ENCODE results near the gene ABCC8. TPM values are rescaled to one million over a fixed set of nuclear protein-coding genes. Genes with fewer than 3 reads are reported as not detected.

Gene ABCC8
- total and polyA plus RNA-seq, 2 donors (not counting 1 experiment from before 2014, with no cell fraction given), result 0.03 to 0.17 TPM

DNA sequence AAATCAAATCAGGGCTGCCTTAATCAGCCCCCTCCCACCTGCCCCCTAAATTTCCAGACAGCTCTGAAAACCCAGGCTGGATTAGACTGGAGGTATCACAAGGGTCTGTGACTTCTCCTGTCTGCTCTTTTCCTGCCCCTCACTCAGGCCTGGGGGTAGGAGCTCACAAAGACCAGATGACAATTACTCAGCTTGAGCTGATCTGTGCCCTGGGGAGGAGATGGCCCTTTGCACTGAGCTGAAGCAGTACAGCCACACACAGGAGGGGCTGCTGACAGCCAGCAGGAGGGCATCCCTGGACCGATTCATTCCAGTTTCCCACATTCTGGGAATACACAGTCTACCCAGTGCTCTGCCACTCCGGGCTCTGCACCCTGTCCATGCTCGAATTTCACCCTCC is 4.2 kb downstream of the ABCC8 start:
- intact Hi-C loops (cut with micrococcal nuclease), result no loop called here
- Mint-ChIP-seq H3K9me3 (ENCODE audit: insufficient read depth) (no peaks in the 10 kb centered on the region), H3K4me3 (no peak overlapping the region), H3K4me1 (no peaks in the 10 kb centered on the region), H3K27ac (no peak overlapping the region), H3K27me3 (peaks cover 35% of the 10 kb centered on the region)
- Histone ChIP-seq H3K27ac (ENCODE audit: low read length in 2 of 2) (no peak overlapping the region), H3K4me1 (ENCODE audit: control insufficient read depth in 2 of 2, insufficient read depth in 2 of 2, low read length in 2 of 2) (no peaks in the 10 kb centered on the region), H2AFZ (ENCODE audit: insufficient read depth, low read depth, low read length, poor library complexity, severe bottlenecking) (no peak overlapping the region), H3K9me3 (ENCODE audit: control extremely low read depth in 1 of 3, control insufficient read depth in 2 of 3, insufficient read depth in 1 of 3, low read length in 2 of 3) (no peaks in the 10 kb centered on the region), H3K36me3 (replicated peaks in 1 of 2; ENCODE audit: control extremely low read depth in 1 of 2, control insufficient read depth in 1 of 2, extremely low read depth in 1 of 2, insufficient read depth in 2 of 2, low read length in 1 of 2) (no peaks in the 10 kb centered on the region), H3K27me3 (replicated peaks in 1 of 4; ENCODE audit: control extremely low read depth in 1 of 4, control insufficient read depth in 3 of 4, insufficient read depth in 4 of 4, low read length in 3 of 4) (peaks cover 0 to 34% (median 5%) of the 10 kb centered on the region in 4 experiments), H4K20me1 (ENCODE audit: control insufficient read depth, insufficient read depth, low read length, poor library complexity, severe bottlenecking) (no peaks in the 10 kb centered on the region), H3K4me3 (ENCODE audit: control extremely low read depth in 1 of 5, extremely low read depth in 1 of 5, insufficient read depth in 1 of 5, low read depth in 2 of 5, low read length in 4 of 5) (no peak overlapping the region), H3K4me2 (replicated peaks; ENCODE audit: low read depth, low read length, poor library complexity, severe bottlenecking) (no peak overlapping the region), H3K9ac (ENCODE audit: low read length) (no peak overlapping the region), H3K79me2 (ENCODE audit: control insufficient read depth, insufficient read depth, low read length) (no peaks in the 10 kb centered on the region)
- 54% methylated on average over 3 of the region's 3 CpGs for WGBS (ENCODE audit: insufficient coverage)
- TF ChIP-seq EZH2 (IDR thresholded peaks at IDR 0.05; ENCODE audit: borderline replicate concordance, insufficient read depth, low read depth, low read length, poor library complexity, severe bottlenecking), result no peak
- TF ChIP-seq, protein P1, sequence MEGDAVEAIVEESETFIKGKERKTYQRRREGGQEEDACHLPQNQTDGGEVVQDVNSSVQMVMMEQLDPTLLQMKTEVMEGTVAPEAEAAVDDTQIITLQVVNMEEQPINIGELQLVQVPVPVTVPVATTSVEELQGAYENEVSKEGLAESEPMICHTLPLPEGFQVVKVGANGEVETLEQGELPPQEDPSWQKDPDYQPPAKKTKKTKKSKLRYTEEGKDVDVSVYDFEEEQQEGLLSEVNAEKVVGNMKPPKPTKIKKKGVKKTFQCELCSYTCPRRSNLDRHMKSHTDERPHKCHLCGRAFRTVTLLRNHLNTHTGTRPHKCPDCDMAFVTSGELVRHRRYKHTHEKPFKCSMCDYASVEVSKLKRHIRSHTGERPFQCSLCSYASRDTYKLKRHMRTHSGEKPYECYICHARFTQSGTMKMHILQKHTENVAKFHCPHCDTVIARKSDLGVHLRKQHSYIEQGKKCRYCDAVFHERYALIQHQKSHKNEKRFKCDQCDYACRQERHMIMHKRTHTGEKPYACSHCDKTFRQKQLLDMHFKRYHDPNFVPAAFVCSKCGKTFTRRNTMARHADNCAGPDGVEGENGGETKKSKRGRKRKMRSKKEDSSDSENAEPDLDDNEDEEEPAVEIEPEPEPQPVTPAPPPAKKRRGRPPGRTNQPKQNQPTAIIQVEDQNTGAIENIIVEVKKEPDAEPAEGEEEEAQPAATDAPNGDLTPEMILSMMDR (IDR thresholded peaks at IDR 0.05), result no peak
- CTCF ChIA-PET, result no interaction called here
- POLR2A ChIA-PET, result no interaction called here
- ATAC-seq (ENCODE audit: low read depth) (no peak), DNase-seq (no peak)

DNA sequence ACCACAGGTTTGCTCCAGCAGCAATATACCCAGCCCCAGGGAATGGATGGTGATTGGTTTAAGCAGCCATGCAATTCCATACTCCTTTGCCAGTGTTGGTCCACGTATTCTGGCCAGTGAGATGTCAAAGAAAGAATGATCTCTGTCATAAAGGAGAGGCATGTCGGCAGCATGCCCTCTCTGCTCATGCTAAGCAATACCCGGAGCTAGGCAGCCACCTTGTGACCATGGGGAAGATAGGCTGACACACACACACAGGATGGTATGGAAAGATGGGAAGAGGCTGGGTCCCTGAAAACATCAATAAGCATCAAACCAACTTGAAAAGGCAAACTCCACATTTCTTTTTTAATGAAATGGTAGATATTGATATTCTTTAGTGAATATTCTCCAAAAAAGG is 5.1 kb downstream of the ABCC8 start:
- no peaks in the 10 kb centered on the region for H3K9me3 Mint-ChIP-seq (ENCODE audit: insufficient read depth)
- peaks cover 38% of the 10 kb centered on the region for H3K27me3 Mint-ChIP-seq
- Histone ChIP-seq H3K4me1 (ENCODE audit: control insufficient read depth in 2 of 2, insufficient read depth in 2 of 2, low read length in 2 of 2) (no peaks in the 10 kb centered on the region), H3K27me3 (replicated peaks in 1 of 4; ENCODE audit: control extremely low read depth in 1 of 4, control insufficient read depth in 3 of 4, insufficient read depth in 4 of 4, low read length in 3 of 4) (peaks cover 0 to 30% (median 5%) of the 10 kb centered on the region in 4 experiments), H4K20me1 (ENCODE audit: control insufficient read depth, insufficient read depth, low read length, poor library complexity, severe bottlenecking) (no peaks in the 10 kb centered on the region), H3K36me3 (replicated peaks in 1 of 2; ENCODE audit: control extremely low read depth in 1 of 2, control insufficient read depth in 1 of 2, extremely low read depth in 1 of 2, insufficient read depth in 2 of 2, low read length in 1 of 2) (no peaks in the 10 kb centered on the region), H3K9ac (ENCODE audit: low read length) (no peak overlapping the region), H3K4me2 (replicated peaks; ENCODE audit: low read depth, low read length, poor library complexity, severe bottlenecking) (no peak overlapping the region), H3K4me3 (ENCODE audit: control extremely low read depth in 1 of 5, extremely low read depth in 1 of 5, insufficient read depth in 1 of 5, low read depth in 2 of 5, low read length in 4 of 5) (no peak overlapping the region), H3K79me2 (ENCODE audit: control insufficient read depth, insufficient read depth, low read length) (no peaks in the 10 kb centered on the region), H3K9me3 (ENCODE audit: control extremely low read depth in 1 of 3, control insufficient read depth in 2 of 3, insufficient read depth in 1 of 3, low read length in 2 of 3) (no peaks in the 10 kb centered on the region), H3K27ac (ENCODE audit: low read length in 2 of 2) (no peak overlapping the region), H2AFZ (ENCODE audit: insufficient read depth, low read depth, low read length, poor library complexity, severe bottlenecking) (no peak overlapping the region)
- no peak overlapping the region for H3K4me3 Mint-ChIP-seq
- ChIA-PET POLR2A (no interaction called here), CTCF (no interaction called here)
- H3K27ac Mint-ChIP-seq, result no peak overlapping the region
- 82% methylated on average over 3 of the region's 3 CpGs for WGBS (ENCODE audit: insufficient coverage)
- TF ChIP-seq, protein P1 (IDR thresholded peaks at IDR 0.05), result no peak
- TF ChIP-seq EZH2 (IDR thresholded peaks at IDR 0.05; ENCODE audit: borderline replicate concordance, insufficient read depth, low read depth, low read length, poor library complexity, severe bottlenecking), result no peak
- ATAC-seq (ENCODE audit: low read depth) (no peak), DNase-seq (no peak)
- intact Hi-C loops (cut with micrococcal nuclease), result no loop called here
- H3K4me1 Mint-ChIP-seq, result no peaks in the 10 kb centered on the region

Measured in B cell (primary cell).